PC-9 (cell line): Measurements from ENCODE around the gene TMA7.

Experiments used
- EZH2 ChIP-seq: fragments of 200-600 bp; sonication (generic); IDR thresholded peaks from 2 replicates; pipeline ENCODE4 v1.8.0; 2017; ENCODE audit warnings: antibody characterized with exemption, low read depth
- TF ChIP-seq, protein P1 (sequence below): fragments of 200-600 bp; sonication (generic); conservative IDR thresholded peaks from 2 replicates; pipeline ENCODE4 v1.6.1; 2017; ENCODE audit warnings: mixed run types, antibody characterized with exemption, mild to moderate bottlenecking, moderate library complexity

DNA sequence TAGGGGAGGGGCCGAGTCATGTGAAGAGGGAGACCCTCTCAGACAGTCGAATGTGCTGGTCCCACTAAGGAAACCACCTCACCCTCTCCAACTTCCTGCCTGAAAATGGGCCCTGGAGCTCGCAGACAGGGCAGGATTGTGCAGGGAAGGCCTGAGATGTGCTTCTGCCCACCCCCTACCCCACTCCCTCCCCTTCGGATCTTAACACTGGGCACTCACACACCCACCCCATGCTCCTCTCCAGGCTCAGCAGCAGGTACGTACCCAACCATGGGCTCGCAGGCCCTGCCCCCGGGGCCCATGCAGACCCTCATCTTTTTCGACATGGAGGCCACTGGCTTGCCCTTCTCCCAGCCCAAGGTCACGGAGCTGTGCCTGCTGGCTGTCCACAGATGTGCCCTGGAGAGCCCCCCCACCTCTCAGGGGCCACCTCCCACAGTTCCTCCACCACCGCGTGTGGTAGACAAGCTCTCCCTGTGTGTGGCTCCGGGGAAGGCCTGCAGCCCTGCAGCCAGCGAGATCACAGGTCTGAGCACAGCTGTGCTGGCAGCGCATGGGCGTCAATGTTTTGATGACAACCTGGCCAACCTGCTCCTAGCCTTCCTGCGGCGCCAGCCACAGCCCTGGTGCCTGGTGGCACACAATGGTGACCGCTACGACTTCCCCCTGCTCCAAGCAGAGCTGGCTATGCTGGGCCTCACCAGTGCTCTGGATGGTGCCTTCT, 26.5 kb downstream of the TMA7 start:
- TF ChIP-seq, protein P1, sequence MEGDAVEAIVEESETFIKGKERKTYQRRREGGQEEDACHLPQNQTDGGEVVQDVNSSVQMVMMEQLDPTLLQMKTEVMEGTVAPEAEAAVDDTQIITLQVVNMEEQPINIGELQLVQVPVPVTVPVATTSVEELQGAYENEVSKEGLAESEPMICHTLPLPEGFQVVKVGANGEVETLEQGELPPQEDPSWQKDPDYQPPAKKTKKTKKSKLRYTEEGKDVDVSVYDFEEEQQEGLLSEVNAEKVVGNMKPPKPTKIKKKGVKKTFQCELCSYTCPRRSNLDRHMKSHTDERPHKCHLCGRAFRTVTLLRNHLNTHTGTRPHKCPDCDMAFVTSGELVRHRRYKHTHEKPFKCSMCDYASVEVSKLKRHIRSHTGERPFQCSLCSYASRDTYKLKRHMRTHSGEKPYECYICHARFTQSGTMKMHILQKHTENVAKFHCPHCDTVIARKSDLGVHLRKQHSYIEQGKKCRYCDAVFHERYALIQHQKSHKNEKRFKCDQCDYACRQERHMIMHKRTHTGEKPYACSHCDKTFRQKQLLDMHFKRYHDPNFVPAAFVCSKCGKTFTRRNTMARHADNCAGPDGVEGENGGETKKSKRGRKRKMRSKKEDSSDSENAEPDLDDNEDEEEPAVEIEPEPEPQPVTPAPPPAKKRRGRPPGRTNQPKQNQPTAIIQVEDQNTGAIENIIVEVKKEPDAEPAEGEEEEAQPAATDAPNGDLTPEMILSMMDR = no peak
- no peak for TF ChIP-seq EZH2
